Epithelial cell of proximal tubule (primary cell): ENCODE results near the gene LAMB4. TPM values are rescaled to one million over a fixed set of nuclear protein-coding genes. Genes with fewer than 3 reads are reported as not detected.

ENCODE experiments used
- DNase-seq: peaks from one replicate; pipeline ENCODE4 v3.0.0-alpha.2; 2011; ENCODE audit warnings: low read depth
- H3K4me3 ChIP-seq: 2 replicates; pipeline ENCODE4 v1.5.1; 2011; ENCODE audit warnings: low read depth, mild to moderate bottlenecking, low read length
- CTCF ChIP-seq: conservative IDR thresholded peaks from 2 replicates; pipeline ENCODE4 v1.5.1; 2012; ENCODE audit warnings: low read depth, mild to moderate bottlenecking, low read length
- total RNA-seq: library from RNA; depleted of rRNA; stranded (reverse); fragments of >200 nt; gene quantifications from 2 replicates; pipeline ENCODE4 v1.2.3, GENCODE V29; 2015

LAMB4 gene
- total RNA-seq, 1 donor from 2014 or later: 0.46 TPM

GRCh38 chr7:108067844-108068243 lies 62.3 kb downstream of the LAMB4 start:
- DNase-seq: no peak
- H3K4me3 ChIP-seq: no peak overlapping the region
- no peak for TF ChIP-seq CTCF

DNA sequence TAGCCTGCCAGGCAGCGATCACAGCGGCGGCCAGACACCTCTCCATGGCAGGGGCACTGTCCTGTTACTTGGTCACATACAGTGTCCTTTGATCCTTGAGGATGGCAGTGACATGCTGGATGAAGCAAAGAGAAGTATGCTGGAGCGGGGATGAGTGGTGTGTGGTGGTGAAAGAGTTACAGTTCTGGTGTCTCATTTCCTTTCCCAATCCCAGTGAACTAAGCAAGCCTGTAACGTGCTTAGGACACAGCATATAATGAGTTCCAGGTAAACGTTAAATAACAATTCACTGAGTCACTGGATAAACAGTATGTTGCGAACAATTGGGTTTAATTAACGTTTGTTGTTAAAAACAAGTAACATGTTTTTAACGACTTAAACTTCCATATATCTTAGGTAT lies 63.7 kb downstream of the LAMB4 start:
- H3K4me3 ChIP-seq: no peak overlapping the region
- no peak for DNase-seq
- no peak for TF ChIP-seq CTCF

DNA sequence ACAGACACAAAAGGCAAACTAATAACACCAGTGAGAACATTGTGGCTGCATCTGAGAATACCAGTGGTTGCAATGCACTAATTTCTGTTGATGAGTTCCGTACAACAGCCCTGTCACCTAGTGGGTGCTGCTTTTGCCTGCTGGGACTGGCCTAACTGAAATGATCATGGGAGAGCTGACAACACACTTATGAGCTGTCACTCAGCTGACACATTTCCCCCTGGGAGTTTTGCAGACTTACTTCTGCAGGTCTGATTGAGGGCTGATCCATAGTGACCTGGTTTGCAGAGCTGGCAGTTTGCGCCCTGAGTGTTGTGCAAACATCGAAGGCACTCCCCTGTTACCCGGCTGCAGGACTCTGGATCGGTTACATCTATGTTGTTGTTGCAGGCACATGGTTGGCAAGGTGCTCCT lies 66.6 kb downstream of the LAMB4 start:
- TF ChIP-seq CTCF: no peak
- H3K4me3 ChIP-seq: no peak overlapping the region
- DNase-seq: no peak

DNA sequence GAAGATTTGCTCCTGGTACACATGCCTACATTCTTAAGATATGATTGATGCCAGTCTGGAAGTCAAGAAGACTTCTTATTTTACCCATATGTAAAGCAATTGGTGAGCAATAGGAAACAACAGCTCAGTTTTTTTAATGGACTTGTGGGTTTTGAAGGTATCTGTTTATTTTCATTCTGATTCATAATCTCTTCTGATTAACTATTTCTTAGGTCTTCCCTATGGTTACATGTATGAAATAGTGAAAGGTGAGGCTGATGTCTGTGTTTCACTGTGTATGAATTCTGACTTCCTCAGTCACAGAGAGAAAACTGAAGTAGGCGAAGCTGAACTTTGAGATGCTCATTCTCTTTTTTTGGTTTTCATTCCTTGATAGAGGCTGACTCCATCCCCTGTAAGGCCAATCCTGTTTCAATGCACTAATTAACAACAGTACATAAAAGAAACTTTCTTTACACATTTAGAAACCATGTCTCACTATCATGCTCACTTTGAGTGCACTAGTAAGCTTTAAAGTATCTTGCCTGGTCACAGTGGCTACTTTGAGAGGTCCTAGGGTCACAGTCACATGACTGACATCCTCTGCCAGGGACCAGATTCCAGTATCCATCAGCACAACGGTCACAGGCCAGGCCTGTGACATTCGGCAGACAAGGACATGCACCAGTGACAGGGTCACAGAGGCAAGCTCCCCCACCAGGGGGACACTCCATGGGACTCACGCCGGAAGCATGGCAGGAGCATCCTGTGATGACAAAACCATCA lies 67.7 kb downstream of the LAMB4 start:
- TF ChIP-seq CTCF: no peak
- no peak overlapping the region for H3K4me3 ChIP-seq
- no peak for DNase-seq

- TF ChIP-seq CTCF: no peak
- no peak for DNase-seq
- no peak overlapping the region for H3K4me3 ChIP-seq
Measured at GRCh38 chr7:108059526-108059925, 70.6 kb downstream of the LAMB4 start.

- H3K4me3 ChIP-seq: no peak overlapping the region
- TF ChIP-seq CTCF: no peak
- no peak for DNase-seq
Measured at GRCh38 chr7:108057951-108058481, 72.1 kb downstream of the LAMB4 start.

- TF ChIP-seq CTCF: no peak
- no peak overlapping the region for H3K4me3 ChIP-seq
- DNase-seq: no peak
Measured at GRCh38 chr7:108055611-108056021, 74.5 kb downstream of the LAMB4 start.
